Measurements from ENCODE around the gene CEP152. TPM values are rescaled to one million over a fixed set of nuclear protein-coding genes. Genes with fewer than 3 reads are reported as not detected.
A peak's percentile ranks its signal among the peaks of the same experiment; 100 is the strongest.

The CEP152 gene
- total and polyA plus RNA-seq, 2 of the 13 experiments (the other 11 are each of a cell fraction or from before 2014, with no cell fraction given) = 1.3 to 14.7 TPM

GRCh38 chr15:48688493-48688892 is 122.4 kb downstream of the CEP152 start:
- no TSS peak for BruUV-seq (replicated peaks)
- ATAC-seq = no peak
- Histone ChIP-seq H3K79me2 (ENCODE audit: insufficient read depth, low read length) (no peaks in the 10 kb centered on the region), H3K9me3 (ENCODE audit: low read length) (no peaks in the 10 kb centered on the region), H2AFZ (ENCODE audit: low read length) (no peak overlapping the region), H3K27ac (ENCODE audit: extremely low read length, insufficient read depth, low read length) (no peak overlapping the region), H3K9ac (ENCODE audit: insufficient read depth, low read depth, low read length) (no peak overlapping the region), H3K4me1 (ENCODE audit: insufficient read depth, low read length) (peaks cover under 1% of the 10 kb centered on the region; the same call in 1 of the 2 replicates), H4K20me1 (ENCODE audit: insufficient read depth, low read length) (no peaks in the 10 kb centered on the region), H3K27me3 (ENCODE audit: control insufficient read depth in 1 of 2, insufficient read depth in 2 of 2, low read length in 2 of 2) (no peaks in the 10 kb centered on the region), H3K4me3 (replicated peaks in 1 of 3; ENCODE audit: insufficient read depth in 1 of 3, low read depth in 2 of 3, low read length in 3 of 3) (no peak overlapping the region), H3K36me3 (replicated peaks in 1 of 2; ENCODE audit: control insufficient read depth in 1 of 2, insufficient read depth in 2 of 2, low read length in 2 of 2) (no peaks in the 10 kb centered on the region), H3K4me2 (ENCODE audit: low read depth, low read length) (no peak overlapping the region)
- WGBS (ENCODE audit: low lambda C conversion rate) = 23% methylated on average over 2 of the region's 2 CpGs
- in situ Hi-C loops (cut with HindIII; ENCODE audit: extremely low pct_ligation_motif_present, low pct_unique_long_range_greater_than_20kb) = no loop called here
- intact Hi-C loops (cut with micrococcal nuclease; ENCODE audit: unreplicated experiment) = no loop called here
- POLR2A ChIA-PET = no interaction called here
- CTCF ChIA-PET (ENCODE audit: low intra/inter-chr PET ratio, low total read pairs) = no interaction called here
- no peak for DNase-seq (ENCODE audit: low spot score)
- TF ChIP-seq MAFF (IDR thresholded peaks at IDR 0.05; ENCODE audit: low read depth, low read length) (peak; percentile 65), CHD4 (IDR thresholded peaks at IDR 0.05; ENCODE audit: borderline replicate concordance, low read length) (no peak), MAFK (conservative IDR thresholded peaks at IDR 0.05 in 1 of 2, IDR thresholded peaks at IDR 0.05 in 1 of 2; ENCODE audit: low read length in 2 of 2) (peak; percentile 60 to 82; a peak in 3 of 4 replicates)
- FAIRE-seq = no peak

Other genes with a start within 250 kb of the CEP152 start
- 1.7 and 3.0 TPM in 2 replicates for gene FBN1, start 165.4 kb downstream of the CEP152 start, total RNA-seq (2016; rRNA removed; fragmentation: Illumina TruSeq; extraction: Trizol)
- 0.81 and 1.5 TPM in 2 replicates for gene FBN1, start 165.4 kb downstream of the CEP152 start, polyA plus RNA-seq (2011; rRNA removed)
- gene EID1, start 67.1 kb upstream of the CEP152 start, total RNA-seq (2016; rRNA removed; fragmentation: Illumina TruSeq; extraction: Trizol) = 5.4 and 8.0 TPM in 2 replicates
- 1.7 and 2.2 TPM in 2 replicates for gene EID1, start 67.1 kb upstream of the CEP152 start, polyA plus RNA-seq (2011; rRNA removed)
- gene SHC4, start 152.8 kb upstream of the CEP152 start, total RNA-seq (2016; rRNA removed; fragmentation: Illumina TruSeq; extraction: Trizol) = 0.04 TPM in 2 replicates
- gene SHC4, start 152.8 kb upstream of the CEP152 start, polyA plus RNA-seq (2011; rRNA removed) = 0.01 TPM in 1 of 2 replicates, not detected in the other
- 15.6 and 21.1 TPM in 2 replicates for gene SECISBP2L, start 235.4 kb upstream of the CEP152 start, total RNA-seq (2016; rRNA removed; fragmentation: Illumina TruSeq; extraction: Trizol)
- 11.7 and 13.9 TPM in 2 replicates for gene SECISBP2L, start 235.4 kb upstream of the CEP152 start, polyA plus RNA-seq (2011; rRNA removed)